HG02970 (cell line): ENCODE data around the gene ETFB.

Source experiments
- ATAC-seq: cut with Tn5 transposase; IDR thresholded peaks from one replicate; pipeline ENCODE4 v1.9.1; 2021; ENCODE audit warnings: mild to moderate bottlenecking, moderate library complexity, moderate number of reproducible peaks; ENCODE audit not compliant: unreplicated experiment, low FRiP score

The ETFB gene

GRCh38 chr19:51375504-51376221 lies 9.5 kb upstream of the ETFB start:
- ATAC-seq, result no peak

GRCh38 chr19:51372649-51373504 lies 6.7 kb upstream of the ETFB start, which contains the start of gene NKG7:
Gene NKG7 (minus strand): TSS chr19:51372654. CDS start chr19:51372535, 119 bp downstream.
- no peak for ATAC-seq

GRCh38 chr19:51372021-51372648 lies 5.9 kb upstream of the ETFB start:
- no peak for ATAC-seq

- no peak for ATAC-seq
These were observed 5.0 kb upstream of the ETFB start for GRCh38 chr19:51371186-51371690.

GRCh38 chr19:51370230-51370629 lies 4.0 kb upstream of the ETFB start:
- no peak for ATAC-seq

GRCh38 chr19:51368366-51369282 lies 2.4 kb upstream of the ETFB start, which contains the start of gene CLDND2:
Gene CLDND2 (minus strand): TSS chr19:51369003. CDS start chr19:51368577, 426 bp downstream.
- ATAC-seq, result no peak

GRCh38 chr19:51367565-51368365 lies 1.6 kb upstream of the ETFB start:
- ATAC-seq, result peak; percentile 69

GRCh38 chr19:51367255-51367564 lies 1.0 kb upstream of the ETFB start:
- no peak for ATAC-seq

GRCh38 chr19:51366389-51367254 lies 434 bp upstream of the ETFB start:
- peak; percentile 39 for ATAC-seq

GRCh38 chr19:51365211-51365964 lies 800 bp downstream of the ETFB start:
- no peak for ATAC-seq

GRCh38 chr19:51364200-51365106 lies 1.7 kb downstream of the ETFB start:
- ATAC-seq, result no peak

GRCh38 chr19:51361239-51361638 lies 4.9 kb downstream of the ETFB start:
- no peak for ATAC-seq

- no peak for ATAC-seq
These were observed 6.9 kb downstream of the ETFB start for GRCh38 chr19:51359294-51359693.

- no peak for ATAC-seq
These were observed 8.2 kb downstream of the ETFB start for GRCh38 chr19:51357952-51358351.

- no peak for ATAC-seq
These were observed 9.9 kb downstream of the ETFB start for GRCh38 chr19:51356159-51356801.

GRCh38 chr19:51354742-51355148 lies 11.4 kb downstream of the ETFB start:
- no peak for ATAC-seq
